Superior temporal gyrus (tissue), 1 donor: Measurements from ENCODE around the gene TPRG1.

Experiments
- DNase-seq: peaks from one replicate; pipeline ENCODE4 v3.0.0-alpha.2; 2016; ENCODE audit errors: extremely low spot score

TPRG1 gene, protein sequence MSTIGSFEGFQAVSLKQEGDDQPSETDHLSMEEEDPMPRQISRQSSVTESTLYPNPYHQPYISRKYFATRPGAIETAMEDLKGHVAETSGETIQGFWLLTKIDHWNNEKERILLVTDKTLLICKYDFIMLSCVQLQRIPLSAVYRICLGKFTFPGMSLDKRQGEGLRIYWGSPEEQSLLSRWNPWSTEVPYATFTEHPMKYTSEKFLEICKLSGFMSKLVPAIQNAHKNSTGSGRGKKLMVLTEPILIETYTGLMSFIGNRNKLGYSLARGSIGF

DNA sequence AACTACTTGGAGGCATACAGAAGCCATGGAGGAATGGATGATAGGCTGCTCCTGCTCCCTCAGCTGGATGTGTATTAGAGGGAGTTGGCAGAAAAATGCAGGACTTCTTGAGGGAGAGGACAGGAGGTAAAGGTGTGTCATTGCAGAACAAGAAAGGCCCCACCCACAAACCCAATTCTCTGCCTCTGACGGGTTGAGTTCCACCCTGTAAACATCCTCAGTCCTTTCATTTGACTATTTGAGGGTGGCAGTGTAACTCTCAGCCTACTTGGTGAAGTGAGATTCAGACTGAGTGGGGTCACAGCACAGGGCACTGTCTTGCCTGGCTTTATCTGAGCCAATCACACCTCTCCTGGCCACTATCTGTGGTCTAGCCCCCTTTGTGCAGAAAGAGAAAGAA is at the start of gene TPRG1:
TSS of gene TPRG1 (plus strand) at position 265 of the 400 bp plus-strand sequence. CDS start 35,414 bp downstream, outside the sequence.
- no peak for DNase-seq

DNA sequence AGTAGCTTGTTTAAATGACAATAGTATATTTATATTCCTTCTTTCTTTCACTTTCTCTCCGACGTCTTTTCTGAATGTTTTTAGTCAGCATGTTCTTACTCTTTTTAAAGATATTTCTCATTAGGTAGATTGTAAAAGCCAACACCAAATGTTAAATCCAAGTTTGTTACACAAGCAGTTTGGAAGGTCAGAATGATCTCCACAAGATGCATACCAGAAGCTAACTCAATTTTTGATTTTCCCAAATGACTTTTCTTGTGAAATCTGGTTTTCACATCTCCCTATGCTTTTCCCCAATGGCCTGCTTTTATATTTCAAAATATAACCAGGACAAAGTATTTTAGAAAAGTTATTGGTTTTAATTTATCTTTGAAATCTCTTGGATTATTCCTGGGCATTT is 49.7 kb upstream of the TPRG1 start:
- DNase-seq, result no peak

DNA sequence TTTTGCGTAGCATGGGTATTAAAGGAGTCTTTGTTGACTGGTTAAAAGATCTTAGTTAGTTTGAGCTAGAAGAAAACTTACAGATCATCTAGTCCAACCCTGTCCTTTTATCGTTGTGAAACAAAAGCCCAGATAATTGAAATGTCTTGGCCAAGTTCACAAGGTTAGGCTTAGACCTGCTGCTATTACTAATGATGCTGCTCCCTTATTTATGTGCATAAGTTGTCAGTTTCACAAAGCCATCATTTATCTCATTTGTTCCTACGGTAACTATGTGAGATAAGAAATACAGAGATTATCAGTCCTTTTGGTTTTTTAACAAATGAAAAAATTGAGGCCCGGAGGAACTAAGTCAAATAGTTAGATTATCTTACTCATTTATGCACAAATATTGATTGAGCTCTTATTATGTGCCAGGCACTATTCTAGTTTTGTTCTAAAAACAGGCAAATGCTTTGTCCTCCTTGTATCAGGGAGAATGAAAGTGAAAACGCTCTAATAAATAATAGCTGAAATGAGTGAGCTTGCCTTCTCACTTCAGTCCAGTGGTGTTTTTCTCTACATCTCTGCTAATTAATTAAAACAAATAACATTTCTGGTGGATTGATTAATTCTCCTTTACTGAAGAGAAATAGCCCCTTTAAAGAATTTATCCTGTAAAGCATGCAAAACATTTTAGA is 49.1 kb upstream of the TPRG1 start:
- DNase-seq, result peak; percentile 32

DNA sequence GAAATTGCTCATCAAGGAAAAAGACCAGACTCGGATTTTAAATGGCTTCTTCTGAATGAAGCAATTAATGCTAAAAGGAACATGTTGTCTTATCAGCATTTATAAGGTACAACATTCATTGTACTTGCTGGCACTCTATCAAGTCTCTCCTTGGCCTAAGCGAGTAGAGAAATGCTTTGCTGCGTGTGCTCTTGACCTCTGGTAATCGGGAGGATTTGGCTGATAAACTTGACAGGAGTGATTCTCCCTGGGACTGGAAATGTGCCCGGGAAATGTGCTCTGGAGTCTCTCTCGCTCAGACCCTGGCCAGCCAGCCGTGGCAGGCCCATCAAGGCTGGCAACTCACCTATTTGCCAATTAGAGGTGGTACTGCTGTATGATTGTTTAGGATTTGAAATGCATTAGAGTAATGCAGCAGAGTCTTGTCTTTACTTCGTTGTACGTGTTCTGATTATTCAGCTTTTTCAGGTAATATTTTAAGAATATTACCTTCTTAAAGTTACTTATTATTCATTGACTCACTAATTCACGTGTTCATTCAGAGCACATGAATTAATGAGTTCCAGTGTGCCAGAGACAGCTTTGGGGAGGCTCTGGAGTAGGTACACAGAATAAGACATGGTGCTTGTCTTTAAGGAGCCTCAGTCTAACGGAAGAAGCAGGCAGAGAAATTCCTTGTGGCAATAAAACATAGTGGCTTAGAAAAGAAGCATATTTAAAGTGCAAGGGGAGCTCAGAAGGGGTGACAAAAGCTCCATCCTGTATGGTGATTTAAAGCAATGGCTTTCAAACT is 48.0 kb upstream of the TPRG1 start:
- no peak for DNase-seq

DNA sequence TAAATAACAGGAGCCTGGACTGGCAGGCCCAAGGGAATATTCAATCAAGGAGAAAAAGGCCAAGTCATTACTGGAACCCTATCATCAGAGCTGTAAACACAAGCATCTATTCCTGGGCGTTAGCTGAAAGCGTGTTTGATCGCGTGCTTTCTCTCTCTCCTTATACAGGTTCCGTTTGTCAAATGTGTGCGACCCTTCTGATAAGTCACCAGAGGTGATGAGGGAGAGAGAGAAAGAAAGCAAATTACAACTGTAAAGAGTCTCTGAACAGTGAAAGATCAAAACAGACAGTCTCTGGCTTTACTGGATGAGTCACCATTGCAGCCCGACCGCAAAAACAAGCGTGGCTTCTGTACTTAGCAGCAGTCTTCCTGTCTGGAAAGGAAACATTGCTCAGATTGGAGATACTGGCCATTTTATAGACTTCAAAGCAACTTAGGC is 39.5 kb upstream of the TPRG1 start:
- no peak for DNase-seq

DNA sequence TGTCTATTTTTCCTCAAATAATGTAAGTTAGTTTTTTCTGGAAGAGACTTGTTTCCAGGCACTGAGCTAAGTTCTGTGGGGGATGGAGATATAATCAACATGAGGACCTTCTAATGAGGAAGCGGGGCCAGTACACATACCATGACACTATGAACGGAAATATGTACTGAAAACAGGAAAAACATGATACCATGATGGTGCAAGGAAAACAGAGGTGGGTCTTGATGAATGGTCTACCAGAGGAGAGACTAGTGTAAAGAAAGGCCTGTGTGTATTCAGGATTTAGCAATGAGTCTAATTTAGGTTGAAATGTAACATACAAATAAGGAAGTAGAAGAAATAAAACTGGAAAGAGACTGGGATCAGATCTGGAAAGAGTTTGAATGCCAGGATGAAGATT is 38.9 kb upstream of the TPRG1 start:
- DNase-seq, result no peak

DNA sequence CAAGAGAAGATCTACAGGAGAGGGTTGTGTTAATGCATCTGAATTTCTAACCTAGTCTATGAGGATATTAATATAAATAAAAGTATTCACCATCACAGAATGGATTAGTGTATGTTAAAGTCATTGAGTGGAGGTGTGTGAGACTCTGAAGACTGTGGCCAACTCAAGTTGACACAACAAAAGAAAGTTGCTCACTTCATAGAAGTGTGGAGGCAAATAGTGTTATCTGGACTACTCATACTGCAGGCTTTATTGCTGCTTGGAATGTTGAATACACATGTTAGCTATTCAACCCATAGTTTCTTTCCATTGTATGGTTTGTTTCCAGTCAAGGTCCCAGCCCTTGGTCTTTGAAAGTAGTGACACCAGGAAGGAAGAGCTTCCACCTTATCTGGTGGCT is 38.0 kb upstream of the TPRG1 start:
- DNase-seq, result no peak

DNA sequence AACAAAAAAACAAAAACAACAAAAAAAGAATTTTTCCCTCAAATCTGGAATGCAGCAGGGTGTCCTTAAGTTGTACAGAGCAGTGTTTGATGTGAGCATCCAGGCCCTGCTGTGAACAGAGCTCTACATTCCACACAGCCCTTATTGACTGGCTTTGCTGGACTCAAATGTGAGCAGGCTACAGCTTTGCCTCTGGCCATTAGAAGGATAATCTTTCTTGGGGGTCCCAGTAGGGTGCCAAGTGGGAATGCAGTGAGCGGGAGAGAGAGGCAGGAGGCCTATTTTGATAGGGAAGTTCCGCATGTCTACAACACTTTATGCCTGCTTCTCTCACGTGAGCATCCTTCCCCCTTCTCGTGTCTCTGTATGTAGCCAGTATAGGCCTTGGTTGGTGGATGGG is 34.4 kb upstream of the TPRG1 start:
- no peak for DNase-seq

DNA sequence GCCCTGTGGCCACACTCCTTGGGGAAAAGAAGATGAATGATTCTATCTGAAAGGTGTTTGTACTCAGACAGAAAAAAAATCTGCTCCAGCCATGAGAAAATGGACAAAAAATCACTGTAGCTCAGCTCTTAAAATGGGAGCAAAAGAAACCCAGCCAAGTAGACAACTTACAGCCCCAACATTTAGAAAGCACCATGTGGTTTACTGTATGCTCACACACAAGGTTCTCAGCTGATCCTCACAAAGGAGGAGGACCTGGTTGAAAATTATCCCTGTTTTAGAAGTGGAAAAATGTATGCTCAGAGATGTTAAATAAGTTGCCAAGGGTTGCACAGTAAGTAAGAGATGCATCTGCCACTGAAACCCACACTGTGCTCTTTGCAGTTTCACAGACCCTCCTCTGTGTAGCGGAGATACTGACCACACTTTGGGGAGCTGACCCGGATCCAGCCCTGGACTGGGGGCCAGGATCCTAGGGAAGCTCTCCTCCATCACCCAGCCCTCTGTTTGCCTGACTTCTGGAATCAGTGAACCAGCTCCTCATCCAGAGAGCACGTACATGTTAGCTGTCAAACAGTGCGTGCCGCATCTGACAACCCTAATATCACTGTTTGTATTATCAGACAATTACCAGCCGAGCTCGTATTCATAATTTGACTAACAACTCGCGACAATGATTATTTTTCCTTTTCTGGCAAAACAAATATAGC is 32.7 kb upstream of the TPRG1 start:
- peak; percentile 24 for DNase-seq

DNA sequence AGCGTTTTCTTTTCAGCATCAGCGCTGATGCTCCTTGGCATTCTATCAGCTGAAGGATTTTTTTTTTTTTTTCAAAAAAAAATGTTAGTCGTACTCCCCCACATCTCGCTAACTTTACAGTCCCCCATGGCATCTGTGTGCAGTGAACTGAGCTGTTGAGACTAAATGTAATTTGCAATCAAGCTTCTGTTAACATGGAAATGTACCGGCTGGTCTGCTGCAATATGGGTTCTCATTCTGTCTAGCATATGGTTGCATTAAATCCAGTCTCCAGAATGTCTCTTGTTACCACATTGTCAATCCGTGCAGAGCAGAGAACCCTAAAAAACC is 32.2 kb upstream of the TPRG1 start:
- DNase-seq, result peak; percentile 69

DNA sequence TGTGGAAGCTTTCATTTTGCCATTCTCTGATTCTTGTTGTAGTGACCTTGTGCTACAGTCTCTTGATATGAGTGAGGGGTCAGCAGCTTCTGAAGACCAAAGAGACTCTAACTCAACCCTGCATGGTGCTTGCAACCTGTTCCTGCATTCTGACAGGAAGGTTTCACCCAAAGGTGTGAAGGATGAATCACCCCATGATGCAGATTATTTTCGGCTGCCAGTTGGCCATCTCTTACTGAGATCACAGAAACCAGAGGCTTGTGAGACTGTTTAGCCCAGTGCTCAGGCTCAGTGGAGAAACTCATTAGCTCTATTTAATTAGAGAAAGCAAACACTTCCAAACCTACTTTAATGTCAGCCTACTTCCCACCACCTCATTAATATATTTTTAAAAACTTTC is 29.2 kb upstream of the TPRG1 start:
- DNase-seq, result no peak

DNA sequence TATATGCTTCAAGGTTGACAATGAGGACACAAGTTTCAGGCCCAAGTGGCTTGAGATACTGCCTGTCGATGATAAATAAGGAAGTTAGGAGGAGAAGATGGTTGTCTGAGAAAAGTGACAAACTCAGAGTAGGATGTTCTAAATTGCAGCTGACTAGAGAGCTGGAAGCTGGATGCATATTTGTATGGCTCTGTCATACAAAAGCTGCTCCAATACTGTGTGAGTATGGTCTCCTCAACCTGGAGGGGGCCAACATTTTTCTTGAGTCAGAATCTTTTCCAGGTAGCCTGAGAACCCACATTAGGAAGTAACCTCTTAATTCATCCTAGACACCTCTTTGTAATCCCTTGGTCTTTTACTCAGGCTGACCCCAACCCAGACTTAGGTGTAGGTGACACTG is 28.4 kb upstream of the TPRG1 start:
- DNase-seq, result no peak

DNA sequence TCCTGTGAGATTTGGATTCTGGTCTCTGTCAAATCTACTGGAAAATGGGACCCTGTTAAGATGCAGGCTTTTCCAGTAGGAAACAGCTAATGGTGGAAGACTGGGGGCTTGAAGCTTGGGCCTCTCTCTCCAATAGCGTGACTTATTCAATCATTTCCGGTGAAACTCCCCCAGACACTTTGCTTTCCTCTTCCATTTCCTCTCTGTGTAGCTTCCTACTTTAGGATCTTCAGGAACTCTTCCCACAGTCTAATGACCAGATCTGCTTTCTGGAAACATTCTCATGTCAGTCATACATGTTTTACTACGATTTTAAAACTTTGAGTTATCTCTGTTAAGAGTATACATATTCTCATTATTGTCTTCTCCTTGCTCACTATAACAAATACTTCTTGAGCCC is 28.0 kb upstream of the TPRG1 start:
- no peak for DNase-seq

DNA sequence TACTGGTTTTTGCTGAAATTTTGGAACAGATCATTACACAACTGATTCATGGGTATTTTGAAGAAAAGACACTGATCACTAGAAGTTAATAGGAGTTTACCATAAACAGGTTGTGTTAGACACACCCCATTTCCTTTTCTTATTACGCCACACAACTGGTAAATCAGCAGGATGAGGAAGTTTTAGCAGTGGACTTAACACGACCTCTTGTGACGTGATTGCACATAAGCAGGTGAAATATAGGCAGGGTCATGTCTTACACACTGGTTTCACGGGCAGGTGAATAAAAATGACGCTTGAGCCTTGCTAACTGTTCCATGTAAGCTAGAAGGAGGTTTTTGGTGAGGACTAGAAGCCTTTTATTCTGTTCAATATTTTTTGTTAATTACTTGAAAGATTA is 27.1 kb upstream of the TPRG1 start:
- DNase-seq, result no peak

DNA sequence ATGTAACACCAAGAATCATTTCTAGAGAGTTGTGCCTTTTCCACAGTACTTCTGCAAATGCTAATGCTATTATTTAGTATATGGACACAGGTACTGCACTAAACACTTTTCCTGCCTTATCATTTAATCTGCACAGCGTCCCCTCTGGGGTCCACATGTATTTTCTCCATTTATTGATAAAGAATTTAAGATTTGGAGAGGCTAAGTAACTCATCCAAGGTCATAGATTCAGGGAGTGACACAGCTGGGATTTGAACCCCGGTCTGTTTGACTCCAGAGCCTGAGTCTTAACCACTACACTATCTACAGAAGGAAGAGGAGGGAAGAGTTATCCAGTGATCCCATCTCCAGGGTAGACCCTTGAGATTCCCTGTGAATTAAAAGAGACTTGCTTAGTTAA is 24.9 kb upstream of the TPRG1 start:
- DNase-seq, result no peak

DNA sequence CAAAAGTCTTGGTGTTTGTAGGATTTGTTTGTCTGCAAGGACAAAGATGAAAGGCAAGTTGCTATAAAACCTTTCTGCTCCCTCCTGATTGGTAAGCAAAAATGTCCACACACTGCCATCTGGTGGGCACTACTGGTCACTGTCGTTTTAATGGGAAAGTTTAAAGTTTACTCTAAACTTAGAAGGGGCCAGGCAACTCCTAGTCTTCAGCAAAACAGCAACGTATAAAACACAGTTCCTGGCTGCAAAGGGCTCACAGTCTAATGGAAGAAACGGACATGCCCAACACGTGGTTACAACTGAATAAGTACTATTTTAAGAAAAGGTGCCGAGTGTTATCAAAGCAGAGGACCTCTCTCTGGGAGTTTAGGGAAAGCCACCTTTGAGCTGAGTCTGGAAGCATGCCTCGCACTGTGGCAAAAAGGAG is 23.7 kb upstream of the TPRG1 start:
- peak; percentile 89 for DNase-seq

DNA sequence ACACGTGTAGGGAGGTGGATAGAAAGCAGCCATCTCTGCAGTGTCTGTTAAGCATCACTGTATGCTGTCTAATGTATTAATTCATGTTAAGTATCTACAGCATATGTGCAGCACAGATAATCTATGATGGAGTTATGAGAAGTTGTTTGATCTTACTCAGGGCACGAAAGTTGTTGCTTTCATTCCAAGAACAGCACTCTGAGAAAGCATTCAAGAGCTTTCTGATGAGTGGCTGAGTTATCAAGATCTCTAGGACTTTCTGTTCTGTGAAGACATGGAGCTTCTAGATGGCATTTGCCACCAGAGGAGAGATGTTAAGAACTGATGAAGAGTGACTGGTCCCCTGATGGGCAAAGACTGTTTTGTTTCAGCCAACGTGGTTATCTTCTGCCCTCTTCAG is 22.6 kb upstream of the TPRG1 start:
- peak; percentile 23 for DNase-seq

DNA sequence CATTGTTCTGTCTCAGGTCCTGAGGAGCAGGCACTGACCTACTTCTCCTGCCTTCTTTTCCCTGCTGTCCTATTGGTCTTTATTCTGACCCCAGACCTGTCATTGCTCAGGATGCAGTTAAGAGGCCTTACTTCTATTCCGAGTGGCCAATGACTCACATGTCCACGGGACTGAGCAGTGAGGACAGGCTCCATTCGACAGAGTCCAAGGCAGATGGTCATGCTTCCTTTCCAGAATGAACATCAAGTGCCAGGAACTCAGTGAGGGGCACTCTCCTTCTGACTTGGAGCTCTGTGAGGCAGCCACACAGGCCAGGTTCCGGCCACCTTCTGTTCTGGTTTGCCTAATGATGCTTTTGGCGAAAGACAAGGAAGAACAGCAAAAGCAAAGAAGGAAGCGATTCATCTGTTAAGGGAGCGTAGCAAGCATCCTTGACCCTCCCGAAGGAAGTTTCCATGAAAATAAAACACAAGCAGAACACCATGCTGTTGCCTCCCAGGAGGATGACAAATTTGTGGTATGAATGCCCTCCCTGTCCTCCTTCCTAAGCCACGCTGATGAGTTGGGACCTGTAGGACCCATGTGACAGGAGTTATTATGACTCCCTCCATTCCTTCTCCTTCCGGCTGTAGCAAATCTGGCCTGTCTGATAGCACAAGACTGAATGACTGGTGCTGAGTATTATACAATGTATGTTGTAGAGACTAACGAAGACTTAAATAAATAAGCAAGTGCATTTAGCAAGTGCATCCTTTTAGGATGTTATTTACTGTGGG is 14.4 kb upstream of the TPRG1 start:
- DNase-seq, result no peak

DNA sequence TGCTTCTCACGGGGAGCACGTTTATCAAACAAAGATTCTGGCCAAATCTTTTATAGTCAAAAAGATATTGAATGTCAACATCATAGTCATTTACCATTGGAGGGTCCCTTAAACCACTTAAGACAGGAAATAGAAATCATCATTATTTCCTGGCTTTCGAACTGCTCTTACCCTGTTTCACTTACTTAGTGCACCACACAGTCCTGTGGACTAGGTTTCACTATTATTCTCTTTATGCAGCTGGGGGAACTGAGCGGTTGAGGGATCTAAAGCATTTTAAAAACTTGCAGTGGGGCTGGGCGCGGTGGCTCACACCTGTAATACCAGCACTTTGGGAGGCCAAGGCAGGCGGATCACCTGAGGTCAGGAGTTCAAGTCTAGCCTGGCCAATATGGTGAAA is 13.7 kb upstream of the TPRG1 start:
- no peak for DNase-seq

DNA sequence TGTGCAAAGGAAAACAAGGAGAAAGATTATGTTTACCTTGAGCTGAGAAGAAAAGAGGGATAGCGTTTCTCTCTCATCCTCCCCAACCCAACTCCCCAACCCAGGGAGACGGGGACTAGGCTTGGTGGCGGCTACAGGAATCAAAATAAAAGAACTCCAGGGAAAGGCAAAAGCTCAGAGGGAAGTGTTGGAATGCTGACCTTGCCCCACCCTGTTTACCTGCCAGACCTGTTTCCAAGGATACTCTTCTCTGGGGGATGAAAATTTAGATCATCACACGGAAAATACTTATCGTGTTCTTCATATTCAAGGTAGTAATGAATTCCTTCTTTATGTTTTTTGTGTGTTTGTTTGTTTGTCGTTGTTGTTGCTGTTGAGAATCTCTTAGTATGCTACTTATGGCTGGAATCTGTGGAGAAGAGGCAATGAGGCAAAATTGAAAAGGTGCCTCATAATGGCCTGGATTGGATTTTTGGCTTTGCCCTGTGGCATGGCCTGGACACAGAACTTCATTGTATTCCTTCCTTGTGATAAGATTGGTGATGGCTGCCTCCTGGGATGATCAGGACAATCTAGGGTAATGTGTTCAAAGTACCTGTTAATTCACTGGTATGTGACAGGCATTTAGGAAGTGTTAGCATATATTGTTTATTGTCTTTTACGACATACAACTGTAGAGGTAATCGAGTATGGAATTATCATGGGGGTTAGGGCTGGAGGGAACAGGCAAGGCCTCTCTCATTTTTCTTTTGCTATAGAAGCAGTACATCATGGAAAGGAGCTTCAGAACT is 11.1 kb upstream of the TPRG1 start:
- no peak for DNase-seq
